GM18873 (cell line): ENCODE measurements around the gene CMKLR1.

Experiments used
- ATAC-seq: cut with Tn5 transposase; IDR thresholded peaks from one replicate; pipeline ENCODE4 v1.9.1; 2021; ENCODE audit warnings: mild to moderate bottlenecking, moderate library complexity, moderate number of reproducible peaks; ENCODE audit not compliant: unreplicated experiment, low FRiP score

CMKLR1 gene

DNA sequence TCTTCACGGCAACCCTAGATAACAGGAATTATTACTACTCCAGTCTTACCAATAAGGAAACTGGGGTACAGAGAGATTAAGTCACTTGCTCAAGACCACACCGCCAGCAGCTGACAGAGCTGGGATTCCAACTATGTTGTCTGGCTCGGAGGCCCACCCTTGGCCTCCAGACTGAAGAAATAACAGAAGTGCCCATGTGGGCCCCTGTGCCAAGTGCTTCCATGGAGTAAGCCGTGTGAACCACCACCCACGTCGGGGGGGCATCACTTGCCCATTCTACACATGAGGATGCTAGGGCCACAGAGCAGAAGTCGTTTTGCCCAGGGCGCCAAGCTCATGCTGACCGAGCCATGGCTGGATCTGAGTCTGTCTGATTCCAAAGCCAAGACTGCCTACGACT lies 926 bp upstream of the CMKLR1 start:
- no peak for ATAC-seq

DNA sequence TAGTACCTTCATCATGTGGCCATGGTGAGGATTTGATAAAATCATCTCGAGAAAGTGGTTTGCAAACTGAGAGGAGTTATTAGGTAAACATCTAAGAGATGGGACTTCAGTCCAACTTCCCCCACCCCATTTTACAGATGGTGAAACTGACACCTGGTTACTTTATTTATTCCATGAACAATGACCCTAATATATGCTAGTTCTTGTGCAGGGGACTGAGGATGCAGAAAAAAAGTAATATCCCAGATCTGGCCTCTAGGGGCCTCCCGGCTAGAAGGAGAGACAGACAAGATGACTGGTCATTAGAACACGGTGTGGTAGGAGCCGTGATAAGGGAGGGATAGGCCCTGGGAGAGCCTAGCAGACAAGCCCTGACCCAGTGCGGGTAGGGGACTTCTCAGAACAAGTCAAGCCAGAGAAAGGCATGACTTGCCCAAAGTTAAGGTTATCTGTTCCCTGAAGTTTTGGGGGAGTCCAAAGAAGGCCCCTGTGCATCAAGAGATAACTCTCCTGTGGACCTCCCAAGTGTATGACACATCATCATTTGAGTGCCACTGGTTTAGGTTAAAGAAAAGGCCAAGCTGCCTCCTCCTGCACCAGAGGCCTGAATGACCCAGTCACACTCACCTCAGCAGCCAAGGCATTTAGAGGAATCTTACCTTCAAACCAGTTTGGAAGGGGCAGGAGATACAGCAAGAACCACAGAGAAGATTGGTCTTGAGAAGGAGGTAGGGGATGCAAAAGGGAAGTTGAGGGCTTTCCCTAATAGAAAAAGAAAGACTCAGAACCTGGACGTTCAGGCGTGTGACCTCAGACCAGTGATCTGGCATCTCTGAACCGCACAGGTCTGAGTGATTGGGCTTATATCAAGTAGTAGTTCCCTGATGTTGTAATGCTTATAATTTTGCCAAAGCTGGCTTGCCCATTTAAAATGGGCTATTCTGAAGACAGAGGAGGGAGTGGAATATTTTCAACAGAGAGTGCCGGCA lies 1.6 kb downstream of the CMKLR1 start:
- no peak for ATAC-seq

DNA sequence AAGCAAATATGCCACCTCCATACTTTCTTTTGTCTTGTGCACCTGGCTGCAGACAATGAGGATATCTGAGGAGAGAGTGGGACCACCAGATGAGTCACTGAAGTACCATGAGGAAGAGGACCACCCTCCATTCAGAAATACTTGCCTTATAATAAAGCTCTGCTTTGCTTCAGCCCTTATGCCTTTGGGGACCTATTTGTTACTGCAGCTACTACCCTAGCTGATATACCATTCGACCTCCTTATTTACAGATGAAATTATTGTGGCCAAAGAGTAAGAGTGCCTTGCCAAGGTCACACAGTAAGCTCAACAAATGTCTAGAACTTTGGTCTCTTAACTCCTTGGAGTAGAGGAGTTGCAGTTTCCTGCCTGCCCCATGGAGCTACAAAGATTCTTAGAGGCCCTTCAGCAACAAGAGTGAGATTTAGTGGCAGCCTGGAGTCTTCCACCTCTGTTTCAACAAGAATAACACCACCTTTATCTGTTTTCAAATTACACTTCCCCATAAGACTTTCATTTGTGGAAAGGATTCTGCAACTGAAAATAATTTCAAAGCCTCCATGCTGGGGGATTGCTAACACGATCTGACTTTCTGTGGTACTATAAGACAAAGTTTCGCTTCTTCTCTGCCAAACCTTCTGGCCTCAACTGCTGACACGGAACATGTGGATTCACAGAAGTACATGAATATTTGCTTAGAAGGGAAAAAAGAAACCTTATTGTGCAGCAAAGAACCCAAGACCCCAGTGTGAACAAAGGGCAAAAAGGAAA lies 3.6 kb downstream of the CMKLR1 start:
- peak; percentile 43 for ATAC-seq

DNA sequence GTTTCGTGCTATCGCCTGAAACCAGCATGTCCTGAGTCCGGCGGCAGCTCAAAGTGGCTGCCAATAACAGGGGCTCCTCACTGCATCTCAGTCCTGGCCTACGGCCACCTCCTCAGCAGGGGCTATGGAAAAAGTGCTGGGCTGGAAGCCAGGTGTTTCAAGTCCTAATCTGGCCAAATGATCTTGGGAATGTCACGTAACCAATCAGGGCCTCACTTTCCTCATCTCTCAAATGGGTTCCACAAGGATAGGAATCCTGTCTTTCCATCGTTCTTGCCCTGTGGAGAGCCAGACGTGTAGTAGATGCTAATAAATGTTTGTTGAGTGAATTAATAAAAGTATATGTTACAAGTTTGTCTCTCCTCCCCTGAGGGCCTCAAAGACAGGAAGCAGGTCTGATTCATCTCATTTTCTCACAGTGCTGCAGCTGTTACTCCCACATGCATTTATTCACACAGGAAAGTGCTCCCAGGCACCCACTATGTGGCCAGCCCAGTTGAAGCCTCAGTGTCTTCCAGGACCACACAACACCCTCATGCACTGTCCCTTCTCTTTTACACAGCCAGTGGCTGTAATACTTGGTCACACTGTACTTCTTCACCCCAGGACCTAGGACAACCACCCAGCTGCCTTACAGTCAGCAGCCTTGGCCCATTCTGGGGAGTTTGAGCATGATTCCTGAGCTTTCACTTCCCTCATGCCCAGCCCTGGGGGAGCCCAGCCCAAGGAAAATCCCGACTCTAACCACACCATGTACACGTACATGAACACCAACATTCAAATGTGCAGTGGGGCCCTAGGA lies 5.0 kb downstream of the CMKLR1 start:
- ATAC-seq = peak; percentile 44

DNA sequence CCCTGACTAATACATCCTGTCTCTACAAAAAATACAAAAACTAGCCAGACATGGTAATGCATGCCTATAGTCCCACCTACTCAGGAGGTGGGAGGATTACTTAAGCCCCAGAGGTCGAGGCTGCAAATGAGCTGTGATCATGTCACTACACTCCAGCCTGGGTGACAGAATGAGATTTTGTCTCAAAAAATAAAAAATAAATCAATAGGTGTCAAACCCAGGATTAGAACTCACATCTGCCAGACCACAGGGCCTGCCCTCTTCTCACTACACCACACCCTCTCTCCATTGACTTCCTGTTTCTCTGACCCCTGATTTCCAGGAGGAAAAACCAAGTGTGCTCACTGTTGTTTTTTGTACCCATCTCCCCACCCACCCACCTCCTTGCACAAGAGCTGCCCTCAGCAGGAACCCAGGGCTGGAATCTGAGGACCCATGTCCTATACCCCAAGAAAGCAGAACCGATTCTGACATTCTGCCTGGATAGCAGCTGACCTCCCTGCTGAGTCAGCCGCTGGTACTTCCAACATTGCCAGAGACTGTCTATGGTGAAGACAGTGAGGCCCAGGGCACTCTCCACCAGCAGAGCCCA lies 6.2 kb downstream of the CMKLR1 start:
- ATAC-seq = no peak

- ATAC-seq = no peak
These were observed 10.7 kb downstream of the CMKLR1 start for GRCh38 chr12:108328420-108328819.

DNA sequence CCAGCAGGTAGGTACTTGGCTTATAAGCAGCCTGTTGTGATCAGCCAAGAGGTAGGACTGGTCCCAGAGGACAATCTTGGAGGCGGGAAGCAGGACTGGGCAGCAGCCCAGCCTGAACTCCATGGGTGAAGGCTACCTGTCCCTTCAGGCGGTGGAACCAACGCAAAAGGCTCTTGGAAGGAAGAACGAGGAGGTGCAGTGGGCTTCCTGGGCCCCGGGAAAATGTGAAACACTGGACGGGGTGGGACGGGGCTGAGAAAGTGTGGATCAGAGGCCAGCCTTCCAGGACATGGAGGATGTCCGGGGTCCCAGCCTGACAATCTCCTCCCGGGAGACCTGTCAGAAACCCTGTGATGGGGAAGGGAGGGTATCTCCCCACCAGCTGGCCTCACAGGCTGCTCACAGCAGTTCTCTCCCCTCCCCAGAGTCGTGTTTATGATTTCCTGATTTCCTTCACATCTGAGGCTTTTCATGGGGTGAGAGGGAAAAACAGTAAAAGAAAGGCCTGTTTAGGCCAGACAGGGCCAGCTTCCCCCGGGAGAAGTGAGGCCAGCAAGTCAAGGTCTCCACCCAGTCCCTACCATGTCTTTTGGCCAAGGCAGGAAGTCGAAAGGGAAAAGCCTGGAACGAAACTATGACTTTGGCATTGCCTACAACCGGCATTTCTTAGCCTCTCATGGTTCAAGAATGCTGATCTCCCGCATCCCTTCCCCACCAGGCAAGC lies 11.3 kb downstream of the CMKLR1 start:
- no peak for ATAC-seq

DNA sequence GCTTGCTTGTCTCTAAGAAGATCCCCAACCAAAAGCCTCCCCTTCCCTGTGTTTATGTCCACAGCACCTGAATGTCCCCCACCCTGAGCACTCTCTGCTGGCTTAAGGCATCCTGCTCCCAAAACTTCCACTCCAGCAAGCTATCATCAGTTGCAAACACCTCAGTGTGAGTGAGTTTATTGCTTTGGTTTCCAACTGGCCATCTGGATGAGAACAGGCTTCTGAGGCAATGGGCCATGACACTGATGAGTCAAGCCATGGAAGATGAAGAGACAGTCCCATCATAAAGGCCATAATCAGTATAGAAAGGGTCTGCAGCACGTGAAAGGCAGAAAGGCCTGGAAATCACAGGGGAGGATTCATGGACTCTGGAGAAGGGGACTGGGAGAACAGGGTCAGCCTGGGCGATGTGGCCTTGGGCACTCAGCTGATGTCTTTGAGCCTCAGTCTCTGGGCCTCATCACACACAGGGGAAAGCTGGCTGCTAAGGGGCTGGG lies 12.8 kb downstream of the CMKLR1 start:
- ATAC-seq = no peak

DNA sequence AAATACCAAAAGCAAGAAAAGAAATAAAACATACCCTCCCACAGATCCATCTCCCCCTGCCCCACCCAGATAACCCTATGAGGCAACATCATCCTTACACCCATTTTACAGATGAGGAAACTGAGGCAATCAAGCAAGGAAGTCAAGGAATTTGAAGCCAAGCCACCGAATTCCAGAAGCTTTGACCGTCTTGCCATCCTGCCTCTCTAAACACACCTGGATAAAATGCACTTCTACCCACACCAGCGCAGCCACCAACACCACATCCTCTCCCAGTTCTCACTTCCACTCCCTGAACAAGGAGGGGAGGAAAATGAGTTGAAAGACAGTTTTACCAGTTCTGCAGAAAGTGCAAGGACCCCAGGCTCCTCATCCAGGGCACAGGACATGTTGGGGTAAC lies 13.6 kb downstream of the CMKLR1 start:
- ATAC-seq = no peak

- ATAC-seq = no peak
These were observed 14.1 kb downstream of the CMKLR1 start for GRCh38 chr12:108325018-108325358.

DNA sequence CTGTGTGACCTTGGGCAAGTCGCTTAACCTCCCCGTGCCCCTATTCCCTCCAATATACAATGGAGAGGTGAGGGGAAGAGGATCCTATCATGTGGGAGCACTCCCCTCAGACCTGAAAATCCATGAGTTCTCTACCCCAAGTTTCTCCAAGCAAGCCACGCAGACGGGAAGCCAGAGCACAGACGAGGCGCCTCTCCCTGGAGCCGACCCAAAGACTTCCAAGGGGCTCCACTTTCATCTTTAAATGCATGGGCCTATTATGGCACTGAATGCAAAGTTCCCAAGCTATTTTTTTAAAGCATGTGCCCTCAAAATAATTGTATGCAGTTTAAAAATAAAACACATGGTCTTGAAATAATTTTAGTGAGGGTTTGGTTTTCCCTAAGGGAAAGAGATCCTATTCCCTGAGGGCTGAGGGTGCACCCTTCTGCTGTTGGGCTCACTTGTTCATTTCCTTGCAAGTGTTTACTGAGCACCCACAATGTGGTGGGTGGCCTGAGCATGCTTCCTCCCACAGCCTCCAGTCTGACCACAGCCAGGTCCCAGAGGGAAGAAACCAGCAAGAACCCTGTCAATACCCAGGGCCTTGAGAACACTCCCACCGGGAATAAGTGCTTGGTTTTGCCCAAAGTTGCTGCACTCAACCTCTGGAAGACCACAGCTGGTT lies 14.6 kb downstream of the CMKLR1 start:
- no peak for ATAC-seq

DNA sequence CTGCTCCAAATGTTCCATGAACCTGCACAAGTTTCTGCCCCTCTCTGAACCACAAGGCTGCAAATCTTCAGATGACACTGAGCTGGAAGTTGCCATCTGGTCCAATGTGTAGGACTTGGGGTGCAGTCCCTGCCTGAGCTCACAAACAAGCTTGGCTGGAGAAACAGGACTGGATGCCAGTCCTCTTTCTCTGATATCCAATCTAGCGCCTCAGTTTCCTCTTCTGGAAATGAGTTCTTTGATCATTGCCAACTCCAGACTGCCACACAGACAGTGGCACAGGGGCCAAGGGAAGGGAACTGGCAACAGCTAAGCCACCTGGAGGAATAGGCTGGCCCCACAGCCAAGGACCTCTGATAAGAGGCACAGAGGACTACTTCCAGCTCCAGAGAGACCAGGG lies 15.5 kb downstream of the CMKLR1 start:
- no peak for ATAC-seq

- ATAC-seq = no peak
These were observed 16.1 kb downstream of the CMKLR1 start for GRCh38 chr12:108322998-108323397.

GRCh38 chr12:108321688-108322087 lies 17.4 kb downstream of the CMKLR1 start:
- no peak for ATAC-seq

DNA sequence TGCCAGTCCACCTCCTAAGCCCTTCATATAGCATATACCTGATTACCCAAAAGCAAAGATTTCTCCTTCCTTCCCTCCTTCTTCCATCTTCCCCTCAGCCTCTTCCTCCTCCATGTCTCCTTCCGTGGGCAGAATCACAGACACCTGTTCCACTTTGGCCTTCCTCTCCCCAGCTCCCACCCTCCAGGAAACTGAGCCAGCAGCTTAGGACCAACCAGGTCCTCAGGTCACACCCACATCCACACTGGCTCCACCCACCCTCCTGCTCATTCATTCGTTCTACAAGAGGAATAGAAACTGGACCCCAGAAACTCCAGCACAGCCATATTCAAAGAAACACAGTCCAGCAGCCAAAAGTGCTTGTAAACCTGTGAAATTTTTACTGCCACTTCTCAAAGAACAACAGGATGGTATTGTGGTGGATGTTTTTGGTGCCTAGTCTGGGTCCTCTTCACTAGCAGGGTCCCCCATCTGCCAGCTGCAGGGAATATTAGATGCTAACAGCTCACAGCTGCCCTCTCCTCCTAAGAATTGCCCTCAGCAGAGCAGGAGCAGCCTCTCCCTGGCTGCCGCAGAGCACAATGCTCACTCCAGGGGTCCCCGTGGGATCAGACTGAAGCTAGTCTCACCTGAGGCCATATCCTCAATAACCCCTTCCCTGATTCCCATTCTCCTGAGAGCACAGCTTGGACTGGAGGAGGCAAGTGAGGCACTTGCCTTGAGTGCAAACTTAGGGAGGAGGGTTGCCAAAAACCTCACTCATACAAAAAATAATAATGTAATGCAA lies 18.4 kb downstream of the CMKLR1 start:
- ATAC-seq = no peak

DNA sequence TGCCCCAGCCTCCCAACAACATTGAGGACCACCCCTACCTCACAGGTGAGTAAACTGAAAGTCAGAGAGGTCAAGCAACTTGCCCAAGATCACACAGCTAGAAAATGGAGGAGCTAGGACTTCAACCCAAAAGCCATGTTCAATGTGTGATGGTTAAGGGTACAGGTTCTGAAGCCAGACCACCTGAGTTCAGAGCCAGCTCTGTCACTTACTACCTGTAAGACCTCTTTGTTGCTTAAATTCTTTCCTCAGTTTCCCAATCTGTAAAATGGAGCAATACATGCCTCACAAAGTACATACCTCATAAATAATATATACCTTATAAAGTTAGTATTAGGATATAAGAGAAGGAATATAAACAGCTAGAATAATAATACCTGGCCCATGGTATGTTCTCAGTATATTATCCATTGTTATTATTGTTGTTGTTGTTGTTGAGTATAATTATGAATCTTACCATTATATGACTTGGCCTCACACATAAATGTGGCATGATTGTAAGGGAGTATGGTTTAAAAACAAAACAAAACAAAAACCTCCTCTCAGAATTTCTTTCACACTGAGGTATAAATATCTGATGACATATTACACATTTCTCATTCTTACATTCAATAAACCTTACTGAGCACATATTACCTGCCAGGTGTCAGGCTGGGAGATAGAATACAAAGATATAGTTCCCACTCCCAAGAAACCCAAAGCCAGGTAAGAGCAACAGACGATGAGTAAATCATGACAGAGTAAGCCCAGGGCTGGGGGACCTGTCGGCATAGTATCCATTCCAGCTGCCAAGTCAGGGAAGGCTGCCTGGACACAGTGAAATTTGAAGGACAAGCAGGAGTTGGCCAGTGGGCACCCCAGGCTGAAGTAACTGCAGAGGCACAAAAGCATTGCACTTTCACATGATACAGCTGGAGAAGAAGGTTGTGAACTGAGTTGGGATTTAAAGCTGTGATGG lies 19.6 kb downstream of the CMKLR1 start:
- ATAC-seq = peak; percentile 37
